Measurements from ENCODE around the gene NFASC. TPM values are rescaled to one million over a fixed set of nuclear protein-coding genes. Genes with fewer than 3 reads are reported as not detected.

Gene NFASC
- total and polyA plus RNA-seq, 9 of the 15 experiments (the other 6 are each of a cell fraction or from before 2014, with no cell fraction given), result 0.03 to 0.16 (median 0.06) TPM; not detected in 6

- TF ChIP-seq E2F6 (IDR thresholded peaks at IDR 0.05; ENCODE audit: borderline replicate concordance in 1 of 2, extremely low read depth in 1 of 2, insufficient read depth in 1 of 2, insufficient read length in 1 of 2, low read depth in 1 of 2, low read length in 1 of 2, poor library complexity in 1 of 2, severe bottlenecking in 1 of 2) (no peak), ZNF175 (CRISPR knock-in tag; IDR thresholded peaks at IDR 0.05; ENCODE audit: low read depth) (no peak), ZBTB12 (CRISPR knock-in tag; IDR thresholded peaks at IDR 0.05) (no peak), U2AF1 (optimal IDR thresholded peaks at IDR 0.05; ENCODE audit: low read depth, low read length) (no peak), ZNF398 (CRISPR knock-in tag; IDR thresholded peaks at IDR 0.05) (no peak), ESRRA (IDR thresholded peaks at IDR 0.05; ENCODE audit: borderline replicate concordance, low read depth) (no peak), KDM4B (IDR thresholded peaks at IDR 0.05; ENCODE audit: borderline replicate concordance in 2 of 2, low read depth in 1 of 2) (no peak), CHCHD3 (CRISPR knock-in tag; IDR thresholded peaks at IDR 0.05) (no peak), ZNF316 (IDR thresholded peaks at IDR 0.05) (no peak)
- TF ChIP-seq, protein P1, sequence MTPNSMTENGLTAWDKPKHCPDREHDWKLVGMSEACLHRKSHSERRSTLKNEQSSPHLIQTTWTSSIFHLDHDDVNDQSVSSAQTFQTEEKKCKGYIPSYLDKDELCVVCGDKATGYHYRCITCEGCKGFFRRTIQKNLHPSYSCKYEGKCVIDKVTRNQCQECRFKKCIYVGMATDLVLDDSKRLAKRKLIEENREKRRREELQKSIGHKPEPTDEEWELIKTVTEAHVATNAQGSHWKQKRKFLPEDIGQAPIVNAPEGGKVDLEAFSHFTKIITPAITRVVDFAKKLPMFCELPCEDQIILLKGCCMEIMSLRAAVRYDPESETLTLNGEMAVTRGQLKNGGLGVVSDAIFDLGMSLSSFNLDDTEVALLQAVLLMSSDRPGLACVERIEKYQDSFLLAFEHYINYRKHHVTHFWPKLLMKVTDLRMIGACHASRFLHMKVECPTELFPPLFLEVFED (CRISPR knock-in tag; conservative IDR thresholded peaks at IDR 0.05), result no peak
Observed at GRCh38 chr1:204891860-204892259, 21.2 kb downstream of the NFASC start (continued).

All from K562 (cell line).